Nephron progenitor cell (in vitro differentiated cells): Measurements from ENCODE around the gene BEST3.

Experiments
- DNase-seq: peaks from one replicate; pipeline ENCODE4 v3.0.0; 2021
- H3K27ac Mint-ChIP-seq: 2 replicates; pipeline ENCODE4 v1.8.0; 2021; ENCODE audit warnings: mild to moderate bottlenecking, moderate library complexity, mixed read lengths
- H3K27me3 Mint-ChIP-seq: 2 replicates; pipeline ENCODE4 v1.8.0; 2021; ENCODE audit warnings: mild to moderate bottlenecking, low read depth, mixed read lengths; ENCODE audit not compliant: poor library complexity
- H3K36me3 Mint-ChIP-seq: 2 replicates; pipeline ENCODE4 v1.8.0; 2021; ENCODE audit warnings: low read depth, mixed read lengths
- H3K4me1 Mint-ChIP-seq: 2 replicates; pipeline ENCODE4 v1.8.0; 2021; ENCODE audit warnings: mixed read lengths
- H3K4me3 Mint-ChIP-seq: 2 replicates; pipeline ENCODE4 v1.8.0; 2021; ENCODE audit warnings: mild to moderate bottlenecking, moderate library complexity, mixed read lengths
- H3K9me3 Mint-ChIP-seq: 2 replicates; pipeline ENCODE4 v1.8.0; 2021; ENCODE audit warnings: mild to moderate bottlenecking, moderate library complexity, mixed read lengths
- TF ChIP-seq, protein P1 (sequence below): fragments of 200-600 bp; sonication (generic); IDR thresholded peaks from 2 replicates; pipeline ENCODE4 v1.5.0; 2021; ENCODE audit warnings: antibody characterized with exemption

Gene BEST3

DNA sequence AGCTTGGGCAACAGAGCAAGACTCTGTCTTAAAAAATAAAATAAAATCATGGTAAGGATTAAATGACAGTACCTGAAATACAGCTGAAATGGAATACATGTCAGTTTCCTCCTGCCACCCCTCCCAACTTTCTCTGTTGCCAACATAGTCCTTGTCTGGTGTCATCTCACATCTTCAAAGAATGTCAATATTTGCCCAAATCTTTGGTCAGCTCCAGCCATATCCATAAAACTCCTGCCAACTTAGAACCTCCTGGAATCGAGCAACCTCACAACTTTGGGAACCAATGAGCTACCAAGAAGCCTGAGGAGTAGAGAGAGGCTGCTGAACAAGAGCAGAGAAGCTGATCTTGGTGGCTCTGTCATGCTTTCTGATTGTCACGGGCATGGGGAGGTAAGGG, 77.6 kb downstream of the BEST3 start:
- peaks cover 22% of the 10 kb centered on the region for H3K27me3 Mint-ChIP-seq
- no peaks in the 10 kb centered on the region for H3K4me1 Mint-ChIP-seq
- H3K4me3 Mint-ChIP-seq: no peak overlapping the region
- TF ChIP-seq, protein P1, sequence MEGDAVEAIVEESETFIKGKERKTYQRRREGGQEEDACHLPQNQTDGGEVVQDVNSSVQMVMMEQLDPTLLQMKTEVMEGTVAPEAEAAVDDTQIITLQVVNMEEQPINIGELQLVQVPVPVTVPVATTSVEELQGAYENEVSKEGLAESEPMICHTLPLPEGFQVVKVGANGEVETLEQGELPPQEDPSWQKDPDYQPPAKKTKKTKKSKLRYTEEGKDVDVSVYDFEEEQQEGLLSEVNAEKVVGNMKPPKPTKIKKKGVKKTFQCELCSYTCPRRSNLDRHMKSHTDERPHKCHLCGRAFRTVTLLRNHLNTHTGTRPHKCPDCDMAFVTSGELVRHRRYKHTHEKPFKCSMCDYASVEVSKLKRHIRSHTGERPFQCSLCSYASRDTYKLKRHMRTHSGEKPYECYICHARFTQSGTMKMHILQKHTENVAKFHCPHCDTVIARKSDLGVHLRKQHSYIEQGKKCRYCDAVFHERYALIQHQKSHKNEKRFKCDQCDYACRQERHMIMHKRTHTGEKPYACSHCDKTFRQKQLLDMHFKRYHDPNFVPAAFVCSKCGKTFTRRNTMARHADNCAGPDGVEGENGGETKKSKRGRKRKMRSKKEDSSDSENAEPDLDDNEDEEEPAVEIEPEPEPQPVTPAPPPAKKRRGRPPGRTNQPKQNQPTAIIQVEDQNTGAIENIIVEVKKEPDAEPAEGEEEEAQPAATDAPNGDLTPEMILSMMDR: no peak
- no peak overlapping the region for H3K27ac Mint-ChIP-seq
- H3K9me3 Mint-ChIP-seq: no peaks in the 10 kb centered on the region
- H3K36me3 Mint-ChIP-seq: no peaks in the 10 kb centered on the region
- DNase-seq: no peak

DNA sequence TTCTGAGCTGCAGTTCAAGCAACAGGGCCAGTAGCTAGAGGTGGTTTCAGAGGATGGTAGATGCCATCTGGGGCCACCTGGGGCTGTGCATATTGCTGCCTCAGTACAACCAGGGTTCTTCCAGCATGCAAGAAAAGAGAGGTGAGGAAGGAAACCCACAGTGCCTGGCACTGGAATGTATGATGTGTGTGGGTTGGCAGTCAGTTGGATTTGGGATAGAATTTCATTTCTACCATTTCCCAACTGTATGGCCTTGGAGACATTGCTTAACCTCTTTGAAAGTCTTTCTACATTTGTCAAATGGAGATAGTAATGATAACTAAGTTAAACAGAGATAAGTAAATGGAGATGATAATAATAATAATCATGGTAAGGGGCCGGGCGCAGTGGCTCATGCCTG, 78.2 kb downstream of the BEST3 start:
- no peak for DNase-seq
- Mint-ChIP-seq H3K4me3 (no peak overlapping the region), H3K9me3 (no peaks in the 10 kb centered on the region), H3K36me3 (no peaks in the 10 kb centered on the region), H3K27ac (no peak overlapping the region), H3K27me3 (peaks cover 28% of the 10 kb centered on the region), H3K4me1 (no peaks in the 10 kb centered on the region)
- TF ChIP-seq, protein P1: no peak

DNA sequence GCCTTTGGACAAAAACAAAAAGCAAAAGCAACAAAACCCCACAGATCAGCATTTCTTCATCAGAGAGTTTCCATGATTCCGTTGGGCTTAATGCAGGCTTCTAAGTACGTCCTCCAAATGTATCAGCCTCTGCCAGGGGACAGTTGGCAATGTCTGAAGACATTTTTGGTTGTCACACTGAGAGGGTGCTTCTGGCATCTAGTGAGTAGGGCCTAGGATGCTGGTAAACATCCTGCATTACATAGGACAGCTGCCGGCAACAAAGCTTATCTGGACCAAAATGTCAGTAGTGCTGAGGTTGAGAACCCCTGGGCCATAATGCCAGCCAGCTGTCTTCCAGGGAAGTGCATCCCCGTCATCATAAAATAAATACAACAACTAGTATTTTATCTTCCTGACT, 79.0 kb downstream of the BEST3 start:
- no peak overlapping the region for H3K27ac Mint-ChIP-seq
- no peak for DNase-seq
- H3K27me3 Mint-ChIP-seq: peaks cover 29% of the 10 kb centered on the region
- no peaks in the 10 kb centered on the region for H3K36me3 Mint-ChIP-seq
- no peaks in the 10 kb centered on the region for H3K4me1 Mint-ChIP-seq
- TF ChIP-seq, protein P1: no peak
- H3K4me3 Mint-ChIP-seq: no peak overlapping the region
- no peaks in the 10 kb centered on the region for H3K9me3 Mint-ChIP-seq

DNA sequence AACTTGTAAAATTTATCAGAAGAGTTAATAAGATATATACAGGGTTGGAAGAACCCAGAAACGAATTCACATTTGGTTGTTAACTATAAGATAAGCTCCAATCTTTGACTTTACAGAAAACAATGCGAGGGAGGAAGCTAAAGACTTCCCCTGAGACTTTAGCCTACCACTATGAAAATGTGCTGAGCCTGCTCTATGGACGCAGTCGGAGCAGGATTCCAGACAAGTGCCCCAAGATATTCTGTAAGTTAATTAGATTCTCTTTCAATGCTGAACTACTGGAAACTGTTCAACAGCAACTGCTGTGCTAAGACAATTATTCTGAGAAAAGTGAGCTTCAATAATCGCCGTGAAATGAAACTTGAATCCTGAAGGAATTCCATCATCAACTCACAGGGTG, 80.1 kb downstream of the BEST3 start:
- Mint-ChIP-seq H3K4me1 (no peaks in the 10 kb centered on the region), H3K27ac (no peak overlapping the region), H3K9me3 (no peaks in the 10 kb centered on the region), H3K4me3 (no peak overlapping the region), H3K27me3 (peaks cover 27% of the 10 kb centered on the region), H3K36me3 (no peaks in the 10 kb centered on the region)
- no peak for DNase-seq
- TF ChIP-seq, protein P1: no peak

DNA sequence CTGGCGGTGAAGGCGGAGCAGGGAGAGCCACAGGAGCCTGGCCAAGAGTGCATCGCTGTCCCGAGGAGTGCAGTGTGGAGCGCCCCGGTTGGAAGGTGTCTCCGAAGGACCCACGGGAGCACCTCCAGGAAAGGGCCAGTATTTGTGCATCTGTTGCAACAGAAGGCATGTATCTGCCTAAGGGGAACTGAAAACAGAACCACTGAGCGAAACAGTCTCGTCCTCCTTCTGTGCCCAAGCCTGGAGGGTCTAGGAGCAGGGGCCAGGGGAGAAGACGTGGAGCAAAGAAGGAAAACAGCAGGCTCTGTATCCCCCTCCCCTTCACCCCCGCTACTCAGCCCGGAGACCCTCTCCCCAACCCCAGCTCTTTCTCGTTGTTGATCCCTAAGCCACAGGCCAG, 83.1 kb downstream of the BEST3 start:
- Mint-ChIP-seq H3K27ac (no peak overlapping the region), H3K27me3 (peaks cover 18% of the 10 kb centered on the region), H3K4me3 (no peak overlapping the region), H3K9me3 (no peaks in the 10 kb centered on the region), H3K36me3 (no peaks in the 10 kb centered on the region), H3K4me1 (no peaks in the 10 kb centered on the region)
- DNase-seq: no peak
- TF ChIP-seq, protein P1: no peak

DNA sequence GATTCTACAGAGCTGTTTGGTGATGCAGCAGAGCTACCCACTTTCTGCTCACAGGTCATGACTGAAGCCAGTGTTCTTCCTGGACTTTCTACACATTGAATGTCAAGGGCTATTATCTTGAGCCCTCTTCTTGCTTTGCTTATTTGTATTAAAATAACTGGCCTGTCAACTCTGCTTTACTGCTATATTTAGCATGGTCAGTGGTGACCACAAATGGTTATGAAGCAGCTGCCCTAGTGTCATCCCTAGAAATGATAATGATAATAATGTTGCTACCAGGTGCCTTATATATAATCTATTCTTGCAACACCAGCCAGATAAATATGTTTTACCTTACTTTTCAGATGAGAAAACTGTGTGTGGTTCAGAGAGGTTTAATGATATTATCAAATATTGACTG, 85.8 kb downstream of the BEST3 start:
- Mint-ChIP-seq H3K27ac (no peak overlapping the region), H3K27me3 (peaks cover 16% of the 10 kb centered on the region), H3K36me3 (no peaks in the 10 kb centered on the region), H3K9me3 (no peaks in the 10 kb centered on the region), H3K4me3 (no peak overlapping the region), H3K4me1 (no peaks in the 10 kb centered on the region)
- DNase-seq: no peak
- TF ChIP-seq, protein P1: no peak
